GM18520 (cell line): ENCODE data around the gene NR6A1.

Experiments
- ATAC-seq: cut with Tn5 transposase; IDR thresholded peaks from one replicate; pipeline ENCODE4 v1.9.1; 2021; ENCODE audit not compliant: unreplicated experiment

The NR6A1 gene

GRCh38 chr9:124537926-124538325 lies 233.2 kb downstream of the NR6A1 start:
- ATAC-seq, result no peak

- no peak for ATAC-seq
Measured at GRCh38 chr9:124535846-124536245, 235.3 kb downstream of the NR6A1 start.

DNA sequence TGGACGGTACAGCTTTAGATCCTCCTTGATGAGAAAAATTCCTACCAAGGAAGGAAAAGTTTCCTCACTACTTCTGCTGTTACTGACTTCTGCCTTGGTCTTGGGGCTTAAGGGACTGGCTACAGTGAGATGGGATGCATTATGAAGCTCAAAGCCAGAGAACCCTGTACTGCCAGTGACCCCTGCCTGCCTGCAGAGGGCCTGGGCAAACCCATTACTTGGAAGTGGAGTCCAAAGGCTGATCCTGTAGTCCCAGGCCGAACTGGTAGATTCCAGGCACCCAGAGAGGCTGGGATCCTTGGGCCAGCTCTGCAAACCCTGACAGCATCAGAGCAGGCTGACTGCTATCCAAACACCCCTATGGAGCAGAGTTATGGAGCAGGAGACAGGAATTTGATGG lies 238.2 kb downstream of the NR6A1 start:
- no peak for ATAC-seq

GRCh38 chr9:124531115-124531514 lies 240.0 kb downstream of the NR6A1 start:
- no peak for ATAC-seq

DNA sequence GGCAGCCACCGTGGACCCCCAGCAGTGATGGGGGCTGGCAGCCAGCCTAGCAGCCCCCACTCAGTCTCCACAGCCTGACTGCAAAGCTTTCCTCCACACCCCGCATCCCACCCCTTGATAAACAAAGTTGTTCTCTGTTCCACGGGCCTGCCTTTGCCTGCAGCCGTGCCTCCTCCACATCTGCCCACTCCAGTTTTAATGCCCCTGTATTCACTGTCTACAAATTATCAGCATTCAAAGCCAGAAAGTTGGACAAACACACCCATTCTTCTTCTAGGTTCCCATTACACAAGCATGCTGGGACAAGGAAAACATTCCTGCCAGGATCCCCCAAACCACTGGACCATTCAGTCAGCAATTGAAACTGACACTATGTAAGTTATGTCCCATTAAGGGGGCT lies 240.9 kb downstream of the NR6A1 start:
- no peak for ATAC-seq

- no peak for ATAC-seq
Measured at GRCh38 chr9:124527781-124528180, 243.3 kb downstream of the NR6A1 start.

- ATAC-seq, result no peak
Measured at GRCh38 chr9:124526174-124526573, 244.9 kb downstream of the NR6A1 start.

DNA sequence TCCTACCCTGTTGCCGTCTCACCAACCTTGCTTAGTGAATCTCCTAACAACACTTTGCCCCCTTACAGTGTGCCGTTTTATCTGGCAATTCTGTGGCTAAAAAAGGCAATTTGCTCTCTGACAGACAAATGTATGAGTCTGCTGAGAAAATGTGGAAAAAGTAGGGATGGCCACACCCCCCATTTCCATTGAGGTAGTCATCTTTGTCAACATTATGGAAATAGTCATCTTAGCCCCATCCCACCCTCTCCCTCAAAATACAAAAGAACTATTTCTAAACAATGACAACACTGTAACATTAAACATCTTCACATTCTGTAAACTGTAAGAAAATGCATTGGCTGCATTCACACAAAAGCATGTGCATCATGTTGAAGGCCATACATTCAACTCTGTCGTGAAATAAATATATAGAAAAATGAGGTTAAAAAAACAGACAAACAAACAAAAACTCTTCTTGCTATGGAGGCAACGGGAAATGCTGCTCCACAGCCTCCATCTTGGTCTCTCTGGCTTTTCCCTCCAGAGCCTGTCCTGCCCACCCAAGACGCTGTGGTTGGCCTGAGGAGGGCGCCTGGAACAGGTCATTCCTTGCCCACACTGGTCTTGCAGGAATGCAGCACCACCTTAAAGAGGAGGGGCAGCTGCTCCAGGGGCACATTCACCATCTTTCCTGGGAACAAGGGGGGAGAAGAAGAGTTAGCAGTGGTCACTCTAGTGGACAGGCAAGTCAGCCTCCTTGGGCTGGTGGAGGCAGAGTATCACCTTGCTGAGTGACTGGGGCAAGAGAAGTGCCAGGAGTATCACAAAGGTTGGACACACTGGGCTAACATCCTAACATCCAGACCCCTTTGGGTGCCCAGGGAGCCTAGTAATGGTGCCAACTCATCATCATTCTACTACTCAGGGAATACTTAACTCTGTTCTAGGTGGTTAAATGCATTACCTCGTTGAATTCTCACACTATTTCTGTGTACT lies 248.7 kb downstream of the NR6A1 start:
- ATAC-seq, result no peak

- no peak for ATAC-seq
Measured at GRCh38 chr9:124521142-124521541, 250.0 kb downstream of the NR6A1 start.

DNA sequence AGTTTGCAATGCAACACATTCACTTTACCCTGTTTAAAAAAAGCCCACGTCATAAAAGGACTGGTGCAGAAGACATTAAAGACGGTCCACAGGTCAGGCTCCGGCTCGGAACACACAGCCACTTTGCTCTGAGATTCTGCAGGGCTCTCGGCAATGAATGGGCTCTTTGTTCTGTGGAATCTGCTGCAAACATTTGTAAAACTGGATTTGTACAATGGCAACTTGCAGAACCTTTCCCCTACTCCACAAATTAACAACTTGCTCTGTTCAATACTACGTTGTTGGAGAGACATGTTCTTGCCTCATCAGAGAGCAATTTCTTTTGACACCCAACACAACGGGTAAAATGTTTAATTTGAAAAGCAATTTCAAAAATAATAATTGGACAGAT lies 250.9 kb downstream of the NR6A1 start:
- ATAC-seq, result no peak

DNA sequence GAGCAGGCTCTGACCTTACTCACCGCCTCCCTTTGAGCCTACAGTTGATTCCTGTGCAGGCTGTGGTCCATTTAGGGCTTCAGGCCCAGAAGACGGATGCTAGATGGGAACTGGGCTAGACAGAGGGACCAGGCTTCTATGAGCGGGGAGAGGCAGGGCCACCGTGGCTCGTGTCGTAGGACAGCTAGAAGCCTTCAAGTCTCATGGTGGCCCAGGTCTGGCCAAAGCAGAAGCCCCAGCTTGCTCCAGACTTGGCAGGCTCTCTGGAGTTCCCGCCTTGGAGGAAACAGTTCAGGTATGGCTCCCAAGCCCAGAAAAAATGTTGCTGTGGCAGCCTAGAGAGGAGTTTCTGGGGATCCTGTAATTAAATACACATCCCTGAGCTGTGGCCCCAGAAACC lies 253.0 kb downstream of the NR6A1 start:
- ATAC-seq, result no peak

GRCh38 chr9:124517600-124517999 lies 253.5 kb downstream of the NR6A1 start:
- no peak for ATAC-seq

- no peak for ATAC-seq
Measured at GRCh38 chr9:124514874-124515273, 256.2 kb downstream of the NR6A1 start.

- ATAC-seq, result no peak
Measured at GRCh38 chr9:124514125-124514524, 257.0 kb downstream of the NR6A1 start.

GRCh38 chr9:124513376-124513994 lies 257.6 kb downstream of the NR6A1 start:
- ATAC-seq, result no peak

- ATAC-seq, result no peak
Measured at GRCh38 chr9:124512806-124513204, 258.3 kb downstream of the NR6A1 start.

GRCh38 chr9:124511891-124512805 lies 259.0 kb downstream of the NR6A1 start:
- no peak for ATAC-seq

DNA sequence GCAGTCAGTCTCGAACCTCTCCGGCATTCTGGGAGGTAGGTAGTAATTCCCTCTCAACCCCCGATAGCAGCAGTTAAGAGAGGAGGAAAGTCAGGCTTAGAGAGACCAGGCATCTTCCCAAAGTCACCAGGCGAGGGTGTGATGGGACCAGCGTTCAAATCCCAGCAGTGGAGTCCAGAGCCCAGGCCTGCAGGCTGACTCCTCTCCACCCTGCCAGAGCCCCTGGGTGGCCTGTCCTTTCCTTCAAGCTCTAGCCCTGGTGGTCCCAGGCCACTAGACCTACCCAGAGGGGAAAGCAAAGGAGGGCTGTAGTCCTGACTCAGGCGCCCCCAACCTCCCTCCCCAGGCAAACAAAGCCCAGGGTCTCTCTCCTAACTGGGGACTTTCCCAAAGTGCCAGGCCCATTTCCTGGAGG lies 259.7 kb downstream of the NR6A1 start:
- ATAC-seq, result no peak

- ATAC-seq, result no peak
Measured at GRCh38 chr9:124510650-124511425, 260.3 kb downstream of the NR6A1 start.

DNA sequence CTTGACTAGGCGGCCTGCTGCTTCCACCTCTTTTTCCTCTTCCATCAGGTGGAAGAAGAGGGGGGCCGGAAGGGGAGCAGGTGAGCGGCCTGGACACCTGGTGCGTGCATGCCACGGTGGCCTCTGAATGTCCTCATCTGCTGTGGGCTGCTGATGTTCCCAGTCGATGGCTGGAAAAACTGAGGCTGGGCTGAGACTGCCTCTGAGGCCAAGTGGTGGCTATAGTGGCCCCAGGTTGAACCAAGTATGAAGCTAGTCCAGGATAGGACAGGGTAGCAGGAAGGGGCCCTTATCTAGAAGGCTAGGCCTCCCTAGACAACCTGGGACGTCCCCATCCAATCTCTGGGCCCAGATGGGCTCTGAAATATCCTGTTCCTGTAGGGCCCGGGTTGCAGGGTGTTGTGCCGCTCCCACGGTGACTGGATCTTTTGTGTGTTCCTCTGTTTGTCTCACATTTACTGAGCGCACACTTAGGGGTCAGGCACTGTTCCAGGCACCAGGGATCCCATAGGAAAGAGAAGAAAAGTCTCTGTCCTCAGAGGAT lies 263.2 kb downstream of the NR6A1 start:
- ATAC-seq, result no peak
